Effector memory CD4-positive, alpha-beta T cell (primary cell): ENCODE measurements around the gene FOXP1.

Experiments
- DNase-seq, 3 donors: peaks; one replicate each; pipeline ENCODE4 v3.0.0-alpha.2; 2020
- H3K27ac ChIP-seq: 2 replicates; pipeline ENCODE4 v1.7.0; 2013; ENCODE audit warnings: mild to moderate bottlenecking, low read length, moderate library complexity; ENCODE audit not compliant: insufficient read depth, poor library complexity, severe bottlenecking
- H3K27me3 ChIP-seq: replicated peaks from 2 replicates; pipeline ENCODE4 v1.7.0; 2013; ENCODE audit warnings: mild to moderate bottlenecking, low read length; ENCODE audit not compliant: insufficient read depth, control insufficient read depth, poor library complexity, severe bottlenecking
- H3K36me3 ChIP-seq: 2 replicates; pipeline ENCODE4 v1.7.0; 2013; ENCODE audit warnings: mild to moderate bottlenecking, low read length, moderate library complexity; ENCODE audit not compliant: control insufficient read depth, insufficient read depth
- H3K4me1 ChIP-seq: 2 replicates; pipeline ENCODE4 v1.7.0; 2013; ENCODE audit warnings: low read length, mild to moderate bottlenecking; ENCODE audit not compliant: control insufficient read depth, insufficient read depth, poor library complexity, severe bottlenecking
- H3K4me3 ChIP-seq: 2 replicates; pipeline ENCODE4 v1.7.0; 2013; ENCODE audit warnings: low read length, low read depth, mild to moderate bottlenecking; ENCODE audit not compliant: insufficient read depth, poor library complexity, severe bottlenecking
- H3K9me3 ChIP-seq: 2 replicates; pipeline ENCODE4 v1.7.0; 2013; ENCODE audit warnings: mild to moderate bottlenecking, low read length, moderate library complexity; ENCODE audit not compliant: control insufficient read depth

The FOXP1 gene

GRCh38 chr3:71346061-71346460 lies 237.5 kb downstream of the FOXP1 start:
- no peak overlapping the region for H3K27ac ChIP-seq
- H3K36me3 ChIP-seq, result no peaks in the 10 kb centered on the region
- H3K4me3 ChIP-seq, result no peak overlapping the region
- no peaks in the 10 kb centered on the region for H3K4me1 ChIP-seq
- H3K27me3 ChIP-seq, result no peaks in the 10 kb centered on the region
- H3K9me3 ChIP-seq, result no peaks in the 10 kb centered on the region
- DNase-seq, result no peak

- no peak for DNase-seq
- no peak overlapping the region for H3K27ac ChIP-seq
- no peaks in the 10 kb centered on the region for H3K9me3 ChIP-seq
Observed at GRCh38 chr3:71345429-71346040, 238.0 kb downstream of the FOXP1 start.

GRCh38 chr3:71341721-71342120 lies 241.8 kb downstream of the FOXP1 start:
- no peak overlapping the region for H3K4me3 ChIP-seq
- no peak overlapping the region for H3K27ac ChIP-seq
- no peaks in the 10 kb centered on the region for H3K9me3 ChIP-seq
- no peaks in the 10 kb centered on the region for H3K4me1 ChIP-seq
- no peaks in the 10 kb centered on the region for H3K36me3 ChIP-seq
- no peak for DNase-seq
- no peaks in the 10 kb centered on the region for H3K27me3 ChIP-seq

More at GRCh38 chr3:71345429-71346040, 238.0 kb downstream of the FOXP1 start:
- Histone ChIP-seq H3K36me3 (no peaks in the 10 kb centered on the region), H3K4me1 (no peaks in the 10 kb centered on the region), H3K4me3 (no peak overlapping the region), H3K27me3 (no peaks in the 10 kb centered on the region)

- no peak overlapping the region for H3K4me3 ChIP-seq
- H3K4me1 ChIP-seq, result no peaks in the 10 kb centered on the region
- no peaks in the 10 kb centered on the region for H3K9me3 ChIP-seq
- H3K36me3 ChIP-seq, result no peaks in the 10 kb centered on the region
- DNase-seq, result no peak
- no peak overlapping the region for H3K27ac ChIP-seq
- no peaks in the 10 kb centered on the region for H3K27me3 ChIP-seq
Observed at GRCh38 chr3:71339049-71339448, 244.5 kb downstream of the FOXP1 start.

GRCh38 chr3:71332813-71333212 lies 250.7 kb downstream of the FOXP1 start:
- Histone ChIP-seq H3K27ac (no peak overlapping the region), H3K27me3 (no peaks in the 10 kb centered on the region), H3K4me3 (no peak overlapping the region), H3K9me3 (no peaks in the 10 kb centered on the region), H3K36me3 (no peaks in the 10 kb centered on the region), H3K4me1 (no peaks in the 10 kb centered on the region)
- DNase-seq, result no peak

- Histone ChIP-seq H3K27ac (no peak overlapping the region), H3K4me1 (no peaks in the 10 kb centered on the region), H3K4me3 (no peak overlapping the region), H3K27me3 (no peaks in the 10 kb centered on the region), H3K36me3 (no peaks in the 10 kb centered on the region), H3K9me3 (no peaks in the 10 kb centered on the region)
- DNase-seq, result no peak
Observed at GRCh38 chr3:71330909-71331308, 252.6 kb downstream of the FOXP1 start.

GRCh38 chr3:71330505-71330904 lies 253.0 kb downstream of the FOXP1 start:
- Histone ChIP-seq H3K4me3 (no peak overlapping the region), H3K27me3 (no peaks in the 10 kb centered on the region), H3K27ac (no peak overlapping the region), H3K4me1 (no peaks in the 10 kb centered on the region), H3K9me3 (no peaks in the 10 kb centered on the region), H3K36me3 (no peaks in the 10 kb centered on the region)
- no peak for DNase-seq

- Histone ChIP-seq H3K9me3 (no peaks in the 10 kb centered on the region), H3K27me3 (no peaks in the 10 kb centered on the region), H3K4me1 (no peaks in the 10 kb centered on the region), H3K36me3 (no peaks in the 10 kb centered on the region), H3K27ac (no peak overlapping the region), H3K4me3 (no peak overlapping the region)
- DNase-seq, result no peak
Observed at GRCh38 chr3:71329817-71330216, 253.7 kb downstream of the FOXP1 start.

GRCh38 chr3:71328926-71329325 lies 254.6 kb downstream of the FOXP1 start:
- Histone ChIP-seq H3K4me1 (no peaks in the 10 kb centered on the region), H3K9me3 (no peaks in the 10 kb centered on the region), H3K36me3 (no peaks in the 10 kb centered on the region), H3K27ac (no peak overlapping the region), H3K27me3 (no peaks in the 10 kb centered on the region), H3K4me3 (no peak overlapping the region)
- no peak for DNase-seq

GRCh38 chr3:71327936-71328335 lies 255.6 kb downstream of the FOXP1 start:
- Histone ChIP-seq H3K27me3 (no peaks in the 10 kb centered on the region), H3K9me3 (no peaks in the 10 kb centered on the region), H3K36me3 (no peaks in the 10 kb centered on the region), H3K27ac (no peak overlapping the region), H3K4me1 (no peaks in the 10 kb centered on the region), H3K4me3 (no peak overlapping the region)
- no peak for DNase-seq
